Measurements from ENCODE around the gene RREB1. TPM values are rescaled to one million over a fixed set of nuclear protein-coding genes. Genes with fewer than 3 reads are reported as not detected.

RREB1 gene
- total and polyA plus RNA-seq, 2 experiments from 2014 or later, result 8.5 to 25.5 TPM

GRCh38 chr6:7237653-7238188 is 130.0 kb downstream of the RREB1 start:
- peaks cover 22% of the 10 kb centered on the region; the same call in 1 of the 2 replicates for H3K4me1 ChIP-seq (ENCODE audit: insufficient read depth)
- no peak overlapping the region for H3K4me2 ChIP-seq
- Mint-ChIP-seq H3K4me1 (peaks cover 28% of the 10 kb centered on the region), H3K27ac (peak overlapping the region; percentile 81; the same call in 1 of the 2 replicates), H3K27me3 (ENCODE audit: insufficient read depth, low read depth, poor library complexity) (peaks cover 12% of the 10 kb centered on the region), H3K9me3 (no peaks in the 10 kb centered on the region), H3K4me3 (no peak overlapping the region), H3K36me3 (ENCODE audit: low read depth) (peaks cover 6% of the 10 kb centered on the region; the same call in 2 of the 3 replicates)
- H2AFZ ChIP-seq, result no peak overlapping the region
- DNase-seq (ENCODE audit: low spot score) (no peak), ATAC-seq (no peak)
- no peaks in the 10 kb centered on the region for H3K9me2 ChIP-seq (ENCODE audit: insufficient read depth)
- no peaks in the 10 kb centered on the region for H3F3A ChIP-seq (replicated peaks; ENCODE audit: low read depth)
- no peaks in the 10 kb centered on the region for H3K79me2 ChIP-seq (replicated peaks; ENCODE audit: insufficient read depth)
- H4K20me1 ChIP-seq (replicated peaks; ENCODE audit: insufficient read depth), result no peaks in the 10 kb centered on the region
- H3K4me3 ChIP-seq, result no peak overlapping the region
- H3K27ac ChIP-seq (ENCODE audit: low read depth), result no peak overlapping the region
- H3K27me3 ChIP-seq (ENCODE audit: insufficient read depth), result no peaks in the 10 kb centered on the region
- TF ChIP-seq CTCF (conservative IDR thresholded peaks at IDR 0.05; ENCODE audit: low read depth in 2 of 2), result no peak
- no peak for TF ChIP-seq ZNF462 (CRISPR knock-in tag; IDR thresholded peaks at IDR 0.05)
- TF ChIP-seq JUNB (IDR thresholded peaks at IDR 0.05; ENCODE audit: unreplicated experiment), result no peak
- no peaks in the 10 kb centered on the region for H3K36me3 ChIP-seq (ENCODE audit: insufficient read depth)

GRCh38 chr6:7238526-7238899 is 130.8 kb downstream of the RREB1 start:
- Histone ChIP-seq H4K20me1 (replicated peaks; ENCODE audit: insufficient read depth) (no peaks in the 10 kb centered on the region), H3K4me3 (no peak overlapping the region), H3K36me3 (ENCODE audit: insufficient read depth) (no peaks in the 10 kb centered on the region), H3K9me2 (ENCODE audit: insufficient read depth) (no peaks in the 10 kb centered on the region), H3K4me2 (no peak overlapping the region), H3K79me2 (replicated peaks; ENCODE audit: insufficient read depth) (no peaks in the 10 kb centered on the region), H2AFZ (no peak overlapping the region), H3K4me1 (ENCODE audit: insufficient read depth) (peaks cover 28% of the 10 kb centered on the region), H3K27ac (ENCODE audit: low read depth) (no peak overlapping the region), H3K27me3 (ENCODE audit: insufficient read depth) (no peaks in the 10 kb centered on the region), H3F3A (replicated peaks; ENCODE audit: low read depth) (no peaks in the 10 kb centered on the region)
- H3K9me3 Mint-ChIP-seq, result no peaks in the 10 kb centered on the region
- no peak for TF ChIP-seq ZNF331 (CRISPR knock-in tag; IDR thresholded peaks at IDR 0.05; ENCODE audit: low read depth)
- no peak for TF ChIP-seq EZH2 (IDR thresholded peaks at IDR 0.05; ENCODE audit: low read depth, unreplicated experiment)
- TF ChIP-seq JUNB (IDR thresholded peaks at IDR 0.05; ENCODE audit: unreplicated experiment), result no peak
- TF ChIP-seq ZNF114 (CRISPR knock-in tag; IDR thresholded peaks at IDR 0.05), result no peak
- ATAC-seq (no peak), DNase-seq (ENCODE audit: low spot score) (no peak)
- peaks cover 6% of the 10 kb centered on the region; the same call in 2 of the 3 replicates for H3K36me3 Mint-ChIP-seq (ENCODE audit: low read depth)
- H3K27me3 Mint-ChIP-seq (ENCODE audit: insufficient read depth, low read depth, poor library complexity), result peaks cover 12% of the 10 kb centered on the region
- peaks cover 36% of the 10 kb centered on the region for H3K4me1 Mint-ChIP-seq
- H3K27ac Mint-ChIP-seq, result peak overlapping the region; percentile 59; the same call in 1 of the 2 replicates
- no peak overlapping the region for H3K4me3 Mint-ChIP-seq

Measured in GM23338 (cell line).